HepG2 (cell line): Measurements from ENCODE around the gene RNFT1. TPM values are rescaled to one million over a fixed set of nuclear protein-coding genes. Genes with fewer than 3 reads are reported as not detected.
A peak's percentile ranks its signal among the peaks of the same experiment; 100 is the strongest.

Experiments
- ARNTL ChIP-seq: sonication (generic); formaldehyde crosslinking; IDR thresholded peaks from 2 replicates; pipeline ENCODE4 v1.4.0; 2020; ENCODE audit warnings: mild to moderate bottlenecking, missing genetic modification reagents
- BRD4 ChIP-seq: sonication (generic); formaldehyde crosslinking; IDR thresholded peaks from 2 replicates; pipeline ENCODE4 v1.4.0; 2020; ENCODE audit warnings: missing genetic modification reagents
- POLR2AphosphoS5 ChIP-seq: IDR thresholded peaks from 2 replicates; pipeline ENCODE4 v1.6.1; 2012; ENCODE audit warnings: low read depth, low read length
- RBFOX2 ChIP-seq: fragments of 200-400 bp; formaldehyde crosslinking; IDR thresholded peaks from 2 replicates; pipeline ENCODE4 v1.6.1; 2017; ENCODE audit warnings: low read depth, mild to moderate bottlenecking, low read length
- RCOR2 ChIP-seq: IDR thresholded peaks from 2 replicates; pipeline ENCODE4 v1.6.1; 2016; ENCODE audit warnings: missing biosample characterization, missing genetic modification reagents
- ZNF788 ChIP-seq: sonication (generic); formaldehyde crosslinking; IDR thresholded peaks from 2 replicates; pipeline ENCODE4 v1.5.0; 2020; ENCODE audit warnings: mild to moderate bottlenecking, missing genetic modification reagents, borderline replicate concordance
- polyA plus RNA-seq, 8 experiments: library from polyadenylated mRNA; depleted of rRNA in 3 of 8; stranded (reverse) in 7 of 8; unstranded in 1 of 8; fragments of >200 nt; fragmentation: Illumina TruSeq in 4 of 8; extraction: Trizol in 4 of 8; gene quantifications; 2 replicates each; pipeline versions ENCODE4 v1.2.1 to v1.2.3, GENCODE V29; 2011 to 2016; ENCODE audit warnings: low read depth in 4 of 8, missing spikeins in 1 of 8, mixed read lengths in 1 of 8; ENCODE audit not compliant: insufficient read depth in 1 of 8
- total RNA-seq, 5 experiments: library from RNA; depleted of rRNA; stranded (reverse); fragments of >200 nt; fragmentation: Illumina TruSeq; extraction: Trizol; gene quantifications; 2 replicates each; pipeline ENCODE4 v1.2.3, GENCODE V29; 2016; ENCODE audit warnings: low read depth in 1 of 5
- TF ChIP-seq, protein P1 (sequence below): sonication (generic); formaldehyde crosslinking; IDR thresholded peaks from 2 replicates; pipeline ENCODE4; 2020; ENCODE audit warnings: missing genetic modification reagents, mild to moderate bottlenecking, borderline replicate concordance
- TF ChIP-seq, protein P2 (sequence below): sonication (generic); formaldehyde crosslinking; IDR thresholded peaks from 2 replicates; pipeline ENCODE4 v1.4.0; 2020; ENCODE audit warnings: missing genetic modification reagents
- TF ChIP-seq, protein P3 (sequence below): sonication (generic); formaldehyde crosslinking; conservative IDR thresholded peaks from 2 replicates; pipeline ENCODE4 v1.8.0; 2022; ENCODE audit warnings: mild to moderate bottlenecking, moderate library complexity, missing genetic modification reagents
- TF ChIP-seq, protein P4 (sequence below): sonication (generic); formaldehyde crosslinking; IDR thresholded peaks from 2 replicates; pipeline ENCODE4 v1.9.0; 2021; ENCODE audit warnings: mild to moderate bottlenecking, missing genetic modification reagents
- TF ChIP-seq, protein P5 (sequence below): sonication (generic); formaldehyde crosslinking; conservative IDR thresholded peaks from 2 replicates; pipeline ENCODE4 v1.8.1; 2023; ENCODE audit warnings: missing genetic modification reagents

Gene RNFT1
- total and polyA plus RNA-seq, 2 of the 13 experiments (the other 11 are each of a cell fraction or from before 2014, with no cell fraction given) = 19.1 to 22.1 TPM

DNA sequence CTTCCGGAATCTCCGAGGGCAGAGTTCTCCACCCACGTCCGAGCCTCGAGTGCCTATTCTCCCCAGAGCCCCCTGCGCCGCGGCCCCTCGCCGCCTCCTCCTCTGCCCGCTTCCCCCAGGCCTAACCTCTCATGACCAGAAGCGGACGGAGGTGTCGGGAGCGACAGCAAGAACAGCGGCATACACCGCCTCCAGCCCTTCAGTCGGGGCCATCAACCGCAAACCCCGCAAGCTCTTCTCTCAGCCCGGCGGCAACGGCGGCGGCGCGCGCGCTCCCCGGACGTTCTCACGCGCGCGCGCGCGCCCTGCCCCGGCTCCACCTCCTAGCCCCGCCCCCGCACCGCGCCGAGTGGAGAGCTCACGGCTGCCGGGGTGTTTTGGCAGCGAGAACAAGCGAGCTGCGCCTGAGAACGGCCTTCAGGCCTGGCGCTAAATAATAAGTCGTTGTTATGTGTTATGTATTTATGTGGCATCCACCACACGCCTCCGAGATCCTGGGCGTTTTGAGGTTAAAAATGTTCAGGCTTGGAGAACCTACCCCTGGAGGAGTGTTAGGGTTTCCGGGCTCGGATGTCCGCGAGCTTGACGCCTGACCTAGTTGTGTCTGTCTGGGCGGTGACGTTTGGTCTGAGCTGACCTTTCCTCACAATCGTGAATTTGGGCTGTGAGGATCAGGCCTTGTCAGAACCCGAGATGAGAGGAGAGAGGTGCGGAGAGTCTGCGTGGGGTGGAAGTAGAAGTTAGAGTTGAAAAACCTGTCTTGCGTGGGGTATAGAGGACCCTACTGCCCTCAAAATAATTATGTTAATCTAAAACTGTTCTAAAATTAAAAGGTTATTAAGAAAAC lies at the start of gene RNFT1 (continued):
- TF ChIP-seq, protein P1, sequence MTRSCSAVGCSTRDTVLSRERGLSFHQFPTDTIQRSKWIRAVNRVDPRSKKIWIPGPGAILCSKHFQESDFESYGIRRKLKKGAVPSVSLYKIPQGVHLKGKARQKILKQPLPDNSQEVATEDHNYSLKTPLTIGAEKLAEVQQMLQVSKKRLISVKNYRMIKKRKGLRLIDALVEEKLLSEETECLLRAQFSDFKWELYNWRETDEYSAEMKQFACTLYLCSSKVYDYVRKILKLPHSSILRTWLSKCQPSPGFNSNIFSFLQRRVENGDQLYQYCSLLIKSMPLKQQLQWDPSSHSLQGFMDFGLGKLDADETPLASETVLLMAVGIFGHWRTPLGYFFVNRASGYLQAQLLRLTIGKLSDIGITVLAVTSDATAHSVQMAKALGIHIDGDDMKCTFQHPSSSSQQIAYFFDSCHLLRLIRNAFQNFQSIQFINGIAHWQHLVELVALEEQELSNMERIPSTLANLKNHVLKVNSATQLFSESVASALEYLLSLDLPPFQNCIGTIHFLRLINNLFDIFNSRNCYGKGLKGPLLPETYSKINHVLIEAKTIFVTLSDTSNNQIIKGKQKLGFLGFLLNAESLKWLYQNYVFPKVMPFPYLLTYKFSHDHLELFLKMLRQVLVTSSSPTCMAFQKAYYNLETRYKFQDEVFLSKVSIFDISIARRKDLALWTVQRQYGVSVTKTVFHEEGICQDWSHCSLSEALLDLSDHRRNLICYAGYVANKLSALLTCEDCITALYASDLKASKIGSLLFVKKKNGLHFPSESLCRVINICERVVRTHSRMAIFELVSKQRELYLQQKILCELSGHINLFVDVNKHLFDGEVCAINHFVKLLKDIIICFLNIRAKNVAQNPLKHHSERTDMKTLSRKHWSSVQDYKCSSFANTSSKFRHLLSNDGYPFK = peak; percentile 84; the same call in 1 of the 2 replicates
- TF ChIP-seq RCOR2 (CRISPR knock-in tag) (no peak), ARNTL (CRISPR knock-in tag) (0 out of 2 replicates have a peak, but pooled peaks have one; percentile 11), POLR2AphosphoS5 (peak; percentile 85), ZNF788 (peak; percentile 79), BRD4 (peak; percentile 62; the same call in 1 of the 2 replicates), RBFOX2 (peak; percentile 90)
- TF ChIP-seq, protein P2, sequence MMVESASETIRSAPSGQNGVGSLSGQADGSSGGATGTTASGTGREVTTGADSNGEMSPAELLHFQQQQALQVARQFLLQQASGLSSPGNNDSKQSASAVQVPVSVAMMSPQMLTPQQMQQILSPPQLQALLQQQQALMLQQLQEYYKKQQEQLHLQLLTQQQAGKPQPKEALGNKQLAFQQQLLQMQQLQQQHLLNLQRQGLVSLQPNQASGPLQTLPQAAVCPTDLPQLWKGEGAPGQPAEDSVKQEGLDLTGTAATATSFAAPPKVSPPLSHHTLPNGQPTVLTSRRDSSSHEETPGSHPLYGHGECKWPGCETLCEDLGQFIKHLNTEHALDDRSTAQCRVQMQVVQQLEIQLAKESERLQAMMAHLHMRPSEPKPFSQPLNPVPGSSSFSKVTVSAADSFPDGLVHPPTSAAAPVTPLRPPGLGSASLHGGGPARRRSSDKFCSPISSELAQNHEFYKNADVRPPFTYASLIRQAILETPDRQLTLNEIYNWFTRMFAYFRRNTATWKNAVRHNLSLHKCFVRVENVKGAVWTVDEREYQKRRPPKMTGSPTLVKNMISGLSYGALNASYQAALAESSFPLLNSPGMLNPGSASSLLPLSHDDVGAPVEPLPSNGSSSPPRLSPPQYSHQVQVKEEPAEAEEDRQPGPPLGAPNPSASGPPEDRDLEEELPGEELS = peak; percentile 8
- TF ChIP-seq, protein P3, sequence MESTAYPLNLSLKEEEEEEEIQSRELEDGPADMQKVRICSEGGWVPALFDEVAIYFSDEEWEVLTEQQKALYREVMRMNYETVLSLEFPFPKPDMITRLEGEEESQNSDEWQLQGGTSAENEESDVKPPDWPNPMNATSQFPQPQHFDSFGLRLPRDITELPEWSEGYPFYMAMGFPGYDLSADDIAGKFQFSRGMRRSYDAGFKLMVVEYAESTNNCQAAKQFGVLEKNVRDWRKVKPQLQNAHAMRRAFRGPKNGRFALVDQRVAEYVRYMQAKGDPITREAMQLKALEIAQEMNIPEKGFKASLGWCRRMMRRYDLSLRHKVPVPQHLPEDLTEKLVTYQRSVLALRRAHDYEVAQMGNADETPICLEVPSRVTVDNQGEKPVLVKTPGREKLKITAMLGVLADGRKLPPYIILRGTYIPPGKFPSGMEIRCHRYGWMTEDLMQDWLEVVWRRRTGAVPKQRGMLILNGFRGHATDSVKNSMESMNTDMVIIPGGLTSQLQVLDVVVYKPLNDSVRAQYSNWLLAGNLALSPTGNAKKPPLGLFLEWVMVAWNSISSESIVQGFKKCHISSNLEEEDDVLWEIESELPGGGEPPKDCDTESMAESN = no peak
- TF ChIP-seq, protein P4, sequence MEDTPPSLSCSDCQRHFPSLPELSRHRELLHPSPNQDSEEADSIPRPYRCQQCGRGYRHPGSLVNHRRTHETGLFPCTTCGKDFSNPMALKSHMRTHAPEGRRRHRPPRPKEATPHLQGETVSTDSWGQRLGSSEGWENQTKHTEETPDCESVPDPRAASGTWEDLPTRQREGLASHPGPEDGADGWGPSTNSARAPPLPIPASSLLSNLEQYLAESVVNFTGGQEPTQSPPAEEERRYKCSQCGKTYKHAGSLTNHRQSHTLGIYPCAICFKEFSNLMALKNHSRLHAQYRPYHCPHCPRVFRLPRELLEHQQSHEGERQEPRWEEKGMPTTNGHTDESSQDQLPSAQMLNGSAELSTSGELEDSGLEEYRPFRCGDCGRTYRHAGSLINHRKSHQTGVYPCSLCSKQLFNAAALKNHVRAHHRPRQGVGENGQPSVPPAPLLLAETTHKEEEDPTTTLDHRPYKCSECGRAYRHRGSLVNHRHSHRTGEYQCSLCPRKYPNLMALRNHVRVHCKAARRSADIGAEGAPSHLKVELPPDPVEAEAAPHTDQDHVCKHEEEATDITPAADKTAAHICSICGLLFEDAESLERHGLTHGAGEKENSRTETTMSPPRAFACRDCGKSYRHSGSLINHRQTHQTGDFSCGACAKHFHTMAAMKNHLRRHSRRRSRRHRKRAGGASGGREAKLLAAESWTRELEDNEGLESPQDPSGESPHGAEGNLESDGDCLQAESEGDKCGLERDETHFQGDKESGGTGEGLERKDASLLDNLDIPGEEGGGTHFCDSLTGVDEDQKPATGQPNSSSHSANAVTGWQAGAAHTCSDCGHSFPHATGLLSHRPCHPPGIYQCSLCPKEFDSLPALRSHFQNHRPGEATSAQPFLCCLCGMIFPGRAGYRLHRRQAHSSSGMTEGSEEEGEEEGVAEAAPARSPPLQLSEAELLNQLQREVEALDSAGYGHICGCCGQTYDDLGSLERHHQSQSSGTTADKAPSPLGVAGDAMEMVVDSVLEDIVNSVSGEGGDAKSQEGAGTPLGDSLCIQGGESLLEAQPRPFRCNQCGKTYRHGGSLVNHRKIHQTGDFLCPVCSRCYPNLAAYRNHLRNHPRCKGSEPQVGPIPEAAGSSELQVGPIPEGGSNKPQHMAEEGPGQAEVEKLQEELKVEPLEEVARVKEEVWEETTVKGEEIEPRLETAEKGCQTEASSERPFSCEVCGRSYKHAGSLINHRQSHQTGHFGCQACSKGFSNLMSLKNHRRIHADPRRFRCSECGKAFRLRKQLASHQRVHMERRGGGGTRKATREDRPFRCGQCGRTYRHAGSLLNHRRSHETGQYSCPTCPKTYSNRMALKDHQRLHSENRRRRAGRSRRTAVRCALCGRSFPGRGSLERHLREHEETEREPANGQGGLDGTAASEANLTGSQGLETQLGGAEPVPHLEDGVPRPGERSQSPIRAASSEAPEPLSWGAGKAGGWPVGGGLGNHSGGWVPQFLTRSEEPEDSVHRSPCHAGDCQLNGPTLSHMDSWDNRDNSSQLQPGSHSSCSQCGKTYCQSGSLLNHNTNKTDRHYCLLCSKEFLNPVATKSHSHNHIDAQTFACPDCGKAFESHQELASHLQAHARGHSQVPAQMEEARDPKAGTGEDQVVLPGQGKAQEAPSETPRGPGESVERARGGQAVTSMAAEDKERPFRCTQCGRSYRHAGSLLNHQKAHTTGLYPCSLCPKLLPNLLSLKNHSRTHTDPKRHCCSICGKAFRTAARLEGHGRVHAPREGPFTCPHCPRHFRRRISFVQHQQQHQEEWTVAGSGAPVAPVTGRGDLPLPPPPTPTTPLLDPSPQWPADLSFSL (CRISPR knock-in tag) = 0 out of 2 replicates have a peak, but pooled peaks have one; percentile 58
- TF ChIP-seq, protein P5, sequence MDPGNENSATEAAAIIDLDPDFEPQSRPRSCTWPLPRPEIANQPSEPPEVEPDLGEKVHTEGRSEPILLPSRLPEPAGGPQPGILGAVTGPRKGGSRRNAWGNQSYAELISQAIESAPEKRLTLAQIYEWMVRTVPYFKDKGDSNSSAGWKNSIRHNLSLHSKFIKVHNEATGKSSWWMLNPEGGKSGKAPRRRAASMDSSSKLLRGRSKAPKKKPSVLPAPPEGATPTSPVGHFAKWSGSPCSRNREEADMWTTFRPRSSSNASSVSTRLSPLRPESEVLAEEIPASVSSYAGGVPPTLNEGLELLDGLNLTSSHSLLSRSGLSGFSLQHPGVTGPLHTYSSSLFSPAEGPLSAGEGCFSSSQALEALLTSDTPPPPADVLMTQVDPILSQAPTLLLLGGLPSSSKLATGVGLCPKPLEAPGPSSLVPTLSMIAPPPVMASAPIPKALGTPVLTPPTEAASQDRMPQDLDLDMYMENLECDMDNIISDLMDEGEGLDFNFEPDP = peak; percentile 97; the same call in 1 of the 2 replicates
